Measurements from ENCODE around the gene SIN3B.

The SIN3B gene

GRCh38 chr19:16903347-16903746 lies 74.1 kb downstream of the SIN3B start:
- H3K4me1 ChIP-seq: peaks cover 19 to 46% (median 36%) of the 10 kb centered on the region in 10 experiments
- no peaks in the 10 kb centered on the region for H3K27me3 ChIP-seq
- H3K9me3 ChIP-seq (replicated peaks in 1 of 11): no peaks in the 10 kb centered on the region
- H3K9ac ChIP-seq: no peak overlapping the region
- no peak overlapping the region for H3K4me3 ChIP-seq
- H3K27ac ChIP-seq: no peak overlapping the region
- H3K36me3 ChIP-seq: peaks cover 0 to 14% (median 0%) of the 10 kb centered on the region in 11 experiments; a peak in 5 of 22 replicates
- no peak for TF ChIP-seq Cebpa-rat (IDR thresholded peaks at IDR 0.05)
- H4K20me1 ChIP-seq: no peaks in the 10 kb centered on the region
- H3K4me2 ChIP-seq: no peak overlapping the region

GRCh38 chr19:16904599-16904998 lies 75.4 kb downstream of the SIN3B start:
- Histone ChIP-seq H3K4me1 (peaks cover 6 to 34% (median 23%) of the 10 kb centered on the region in 10 experiments), H3K27me3 (no peaks in the 10 kb centered on the region), H4K20me1 (no peaks in the 10 kb centered on the region), H3K4me3 (no peak overlapping the region), H3K9me3 (replicated peaks in 1 of 11) (no peaks in the 10 kb centered on the region), H3K27ac (no peak overlapping the region), H3K36me3 (peaks cover 0 to 14% (median 0%) of the 10 kb centered on the region in 11 experiments; a peak in 5 of 22 replicates), H3K4me2 (no peak overlapping the region), H3K9ac (no peak overlapping the region)
- TF ChIP-seq Cebpa-rat (IDR thresholded peaks at IDR 0.05): no peak

DNA sequence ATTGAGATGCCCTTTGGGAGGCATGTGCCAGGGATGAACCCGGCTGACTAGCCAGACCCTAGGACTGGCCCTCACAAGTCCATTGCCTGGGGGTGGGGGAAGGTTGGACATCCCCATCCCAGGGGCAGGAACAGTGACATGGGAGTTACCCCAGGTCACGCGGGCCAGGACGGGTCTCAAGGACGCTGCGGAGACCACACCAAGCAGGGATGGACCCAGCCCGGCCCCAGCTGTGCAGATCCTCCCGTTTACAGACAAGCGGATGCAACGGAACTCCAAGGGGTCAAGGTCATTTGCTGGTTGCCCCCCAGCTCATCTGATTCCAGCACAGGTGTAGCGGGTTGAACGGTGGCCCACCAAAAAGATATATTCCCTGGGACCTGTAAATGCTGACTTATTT lies 79.6 kb downstream of the SIN3B start:
- H4K20me1 ChIP-seq: no peaks in the 10 kb centered on the region
- no peak overlapping the region for H3K4me2 ChIP-seq
- peaks cover 0 to 32% (median 18%) of the 10 kb centered on the region in 11 experiments; a peak in 18 of 22 replicates for H3K36me3 ChIP-seq
- H3K9me3 ChIP-seq (replicated peaks in 1 of 11): peaks cover 29 to 36% (median 34%) of the 10 kb centered on the region in 11 experiments
- H3K9ac ChIP-seq: no peak overlapping the region
- H3K4me3 ChIP-seq: no peak overlapping the region
- H3K27me3 ChIP-seq: no peaks in the 10 kb centered on the region
- H3K27ac ChIP-seq: no peak overlapping the region
- H3K4me1 ChIP-seq: peaks cover 0 to 7% (median 5%) of the 10 kb centered on the region in 10 experiments; a peak in 12 of 20 replicates
- no peak for TF ChIP-seq Cebpa-rat (IDR thresholded peaks at IDR 0.05)

- Histone ChIP-seq H3K4me2 (no peak overlapping the region), H3K9ac (no peak overlapping the region), H4K20me1 (no peaks in the 10 kb centered on the region), H3K4me3 (no peak overlapping the region), H3K27ac (no peak overlapping the region), H3K4me1 (peaks cover 0 to 9% (median 0%) of the 10 kb centered on the region in 10 experiments; a peak in 6 of 20 replicates), H3K9me3 (replicated peaks in 1 of 11) (peaks cover 48 to 56% (median 52%) of the 10 kb centered on the region in 11 experiments), H3K36me3 (peaks cover 0 to 42% (median 20%) of the 10 kb centered on the region in 11 experiments; a peak in 18 of 22 replicates), H3K27me3 (no peaks in the 10 kb centered on the region)
- TF ChIP-seq Cebpa-rat (IDR thresholded peaks at IDR 0.05): no peak
Measured at GRCh38 chr19:16911046-16911445, 81.8 kb downstream of the SIN3B start.

DNA sequence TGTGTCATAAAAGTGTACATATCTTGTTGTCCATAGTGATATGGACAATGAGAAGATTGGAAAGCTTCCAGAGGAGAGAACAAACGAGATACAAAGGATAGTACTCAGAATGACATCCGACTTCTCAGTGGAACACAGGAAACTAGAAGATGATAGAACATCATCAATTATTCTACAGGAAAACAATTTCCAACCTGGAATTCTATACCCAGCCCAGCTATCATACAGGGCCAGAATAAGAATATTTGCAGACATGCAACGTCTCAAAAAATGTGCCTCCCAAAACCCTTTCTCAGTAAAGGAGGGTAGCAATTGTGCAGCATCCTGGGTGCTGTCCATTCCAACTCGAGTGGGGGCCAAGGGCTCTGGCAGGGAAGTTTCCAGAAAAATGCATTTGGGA lies 83.6 kb downstream of the SIN3B start:
- H4K20me1 ChIP-seq: no peaks in the 10 kb centered on the region
- TF ChIP-seq Cebpa-rat (IDR thresholded peaks at IDR 0.05): no peak
- H3K9ac ChIP-seq: no peak overlapping the region
- no peaks in the 10 kb centered on the region for H3K27me3 ChIP-seq
- H3K4me1 ChIP-seq: peaks cover 0 to 9% (median 0%) of the 10 kb centered on the region in 10 experiments; a peak in 4 of 20 replicates
- no peak overlapping the region for H3K27ac ChIP-seq
- H3K36me3 ChIP-seq: peaks cover 0 to 42% (median 20%) of the 10 kb centered on the region in 11 experiments; a peak in 18 of 22 replicates
- H3K9me3 ChIP-seq (replicated peaks in 1 of 11): peaks cover 48 to 56% (median 52%) of the 10 kb centered on the region in 11 experiments
- H3K4me3 ChIP-seq: peak overlapping the region in 1 of 10 experiments; percentile 29; a peak in 3 of 20 replicates
- H3K4me2 ChIP-seq: no peak overlapping the region

DNA sequence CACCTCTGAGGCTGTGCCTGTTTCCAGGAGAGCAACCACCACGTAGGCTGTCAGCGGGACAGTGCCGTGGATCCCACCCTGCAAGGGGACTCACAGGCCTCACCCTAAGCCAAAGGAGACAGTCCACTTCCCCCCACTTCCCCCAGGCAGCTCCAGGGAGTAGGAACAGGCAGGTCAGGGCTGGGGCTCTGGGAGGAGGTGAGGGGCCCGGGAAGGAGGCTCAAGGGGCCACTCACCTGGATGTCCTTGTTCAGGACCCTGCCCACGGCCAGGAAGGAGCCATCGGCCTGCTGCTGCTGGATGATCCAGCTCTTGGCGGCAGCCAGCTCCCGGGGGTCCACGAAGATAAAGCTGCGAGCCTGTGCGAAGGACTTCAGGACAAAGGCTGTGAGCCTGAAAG lies 85.2 kb downstream of the SIN3B start:
- H3K9ac ChIP-seq: no peak overlapping the region
- no peaks in the 10 kb centered on the region for H4K20me1 ChIP-seq
- H3K27ac ChIP-seq: no peak overlapping the region

GRCh38 chr19:16915135-16915534 lies 85.9 kb downstream of the SIN3B start:
- Histone ChIP-seq H3K27ac (no peak overlapping the region), H3K27me3 (no peaks in the 10 kb centered on the region), H3K4me1 (peaks cover 0 to 9% (median 0%) of the 10 kb centered on the region in 10 experiments; a peak in 4 of 20 replicates), H3K9ac (no peak overlapping the region), H4K20me1 (no peaks in the 10 kb centered on the region), H3K36me3 (peaks cover 0 to 52% (median 20%) of the 10 kb centered on the region in 11 experiments; a peak in 18 of 22 replicates), H3K4me3 (no peak overlapping the region), H3K9me3 (replicated peaks in 1 of 11) (peaks cover 58 to 69% (median 63%) of the 10 kb centered on the region in 11 experiments), H3K4me2 (peak overlapping the region in 3 of 11 experiments; percentile 0 to 36 (median 23); a peak in 3 of 22 replicates)
- no peak for TF ChIP-seq Cebpa-rat (IDR thresholded peaks at IDR 0.05)

More for the DNA sequence above, 85.2 kb downstream of the SIN3B start:
- peaks cover 0 to 45% (median 20%) of the 10 kb centered on the region in 11 experiments; a peak in 18 of 22 replicates for H3K36me3 ChIP-seq
- no peak overlapping the region for H3K4me2 ChIP-seq
- H3K4me1 ChIP-seq: peaks cover 0 to 9% (median 0%) of the 10 kb centered on the region in 10 experiments; a peak in 4 of 20 replicates
- peaks cover 53 to 62% (median 57%) of the 10 kb centered on the region in 11 experiments for H3K9me3 ChIP-seq (replicated peaks in 1 of 11)
- TF ChIP-seq Cebpa-rat (IDR thresholded peaks at IDR 0.05): no peak
- no peak overlapping the region for H3K4me3 ChIP-seq
- no peaks in the 10 kb centered on the region for H3K27me3 ChIP-seq

GRCh38 chr19:16915734-16916133 lies 86.5 kb downstream of the SIN3B start:
- Histone ChIP-seq H3K9me3 (replicated peaks in 1 of 11) (peaks cover 55 to 66% (median 60%) of the 10 kb centered on the region in 11 experiments), H3K27me3 (no peaks in the 10 kb centered on the region), H3K36me3 (peaks cover 0 to 49% (median 20%) of the 10 kb centered on the region in 11 experiments; a peak in 18 of 22 replicates), H4K20me1 (no peaks in the 10 kb centered on the region), H3K4me1 (peaks cover 0 to 9% (median 0%) of the 10 kb centered on the region in 10 experiments; a peak in 4 of 20 replicates), H3K4me3 (no peak overlapping the region), H3K9ac (no peak overlapping the region), H3K4me2 (peak overlapping the region in 3 of 11 experiments; percentile 0 to 36 (median 23); a peak in 4 of 22 replicates), H3K27ac (no peak overlapping the region)
- TF ChIP-seq Cebpa-rat (IDR thresholded peaks at IDR 0.05): no peak

DNA sequence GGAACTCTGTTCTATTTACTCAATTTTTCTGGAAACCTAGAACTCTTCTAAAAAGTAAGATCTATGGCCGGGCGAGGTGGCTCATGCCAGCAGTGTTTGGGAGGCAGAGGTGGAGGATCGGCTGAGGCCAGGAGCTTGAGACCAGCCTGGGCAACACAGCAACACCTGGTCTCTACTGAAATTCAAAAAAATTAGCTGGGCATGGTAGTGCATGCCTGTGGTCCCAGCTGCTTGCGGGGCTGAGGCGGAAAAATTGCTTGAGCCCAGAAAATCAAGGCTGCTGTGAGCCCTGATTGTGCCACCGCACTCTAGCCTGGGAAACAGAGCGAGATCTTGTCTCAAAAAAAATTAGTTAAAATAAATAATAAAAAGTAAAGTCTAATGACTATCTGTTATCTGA lies 88.2 kb downstream of the SIN3B start:
- Histone ChIP-seq H4K20me1 (no peaks in the 10 kb centered on the region), H3K27me3 (no peaks in the 10 kb centered on the region), H3K4me3 (no peak overlapping the region), H3K9ac (no peak overlapping the region), H3K4me1 (peaks cover 0 to 9% (median 0%) of the 10 kb centered on the region in 10 experiments; a peak in 4 of 20 replicates), H3K9me3 (replicated peaks in 1 of 11) (peaks cover 38 to 49% (median 43%) of the 10 kb centered on the region in 11 experiments), H3K36me3 (peaks cover 0 to 59% (median 15%) of the 10 kb centered on the region in 11 experiments; a peak in 18 of 22 replicates), H3K27ac (no peak overlapping the region), H3K4me2 (no peak overlapping the region)
- TF ChIP-seq Cebpa-rat (IDR thresholded peaks at IDR 0.05): no peak

Data from BLaER1 treated with 17β-estradiol and CSF1 and Interleukin-3, amounts not matched to agents 10 nM and 100 nM (cell line).